HuH-7.5 (cell line): Measurements from ENCODE around the gene PRUNE2.
A peak's percentile ranks its signal among the peaks of the same experiment; 100 is the strongest.

Experiments used
- DNase-seq: peaks from one replicate; pipeline ENCODE4 v3.0.0; 2011; ENCODE audit warnings: low spot score

The PRUNE2 gene

DNA sequence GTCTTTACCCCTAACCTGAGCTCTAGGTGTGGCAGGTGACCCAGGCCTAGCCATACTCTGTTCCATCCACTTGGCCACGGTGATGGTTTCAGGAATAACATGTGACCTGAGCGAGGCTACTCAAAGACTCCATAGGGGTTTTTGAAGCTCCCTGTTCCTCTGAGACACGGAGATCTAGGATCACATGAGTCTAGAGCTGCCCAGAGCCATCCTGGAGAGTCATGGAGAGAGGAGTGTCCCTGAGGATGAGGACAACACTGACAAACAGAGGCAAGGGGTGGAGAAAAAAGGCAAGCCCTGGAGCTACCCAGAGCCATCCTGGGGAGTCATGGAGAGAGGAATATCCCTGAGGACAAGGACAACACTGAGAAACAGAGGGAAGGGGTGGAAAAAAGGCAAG, 171.2 kb downstream of the PRUNE2 start:
- no peak for DNase-seq

DNA sequence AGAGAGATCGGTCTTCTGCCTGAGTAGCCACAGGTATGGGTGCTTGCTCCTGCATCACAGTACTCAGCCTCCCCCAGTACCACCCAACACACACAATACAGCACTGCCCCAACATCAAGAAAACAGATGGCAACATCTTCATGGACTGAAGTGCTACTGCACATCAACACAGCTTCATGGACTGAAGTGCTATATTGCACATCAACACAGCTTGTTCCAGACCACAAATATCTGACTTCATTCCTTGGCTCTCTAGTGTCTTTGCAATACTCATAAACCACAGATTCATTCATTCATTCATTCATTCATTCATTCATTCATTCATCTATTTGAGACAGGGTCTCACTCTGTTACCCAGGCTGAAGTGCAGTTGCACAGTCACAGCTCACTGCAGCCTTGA, 172.8 kb downstream of the PRUNE2 start:
- no peak for DNase-seq

DNA sequence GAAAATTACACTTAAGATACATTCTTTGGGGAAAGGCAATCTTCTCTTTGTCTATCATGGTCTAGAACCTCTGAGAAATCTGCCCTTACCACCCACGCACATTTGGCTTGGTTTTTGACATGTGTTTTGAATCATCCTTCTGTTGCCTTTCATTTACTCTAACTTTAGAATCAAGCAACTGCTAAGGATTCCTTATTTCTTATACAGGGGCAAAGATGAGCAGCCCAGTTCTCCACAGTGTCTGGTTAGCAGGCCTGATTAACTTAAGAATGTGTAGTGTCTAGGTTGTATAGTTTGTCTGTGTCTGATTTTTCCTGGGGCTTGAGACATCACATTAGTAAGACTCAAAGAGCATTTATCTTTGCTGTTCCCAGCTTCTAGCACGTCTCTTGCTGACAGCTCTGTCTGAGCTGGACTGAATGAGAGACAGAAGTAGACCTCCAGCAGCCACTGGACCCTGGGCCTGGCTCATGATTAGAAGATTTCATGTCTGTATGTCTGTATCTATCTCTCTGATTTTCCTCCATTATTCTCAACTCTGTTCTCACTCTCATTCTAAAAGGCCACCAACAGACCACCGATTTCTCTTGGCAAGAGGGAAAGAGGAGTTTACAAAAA, 173.5 kb downstream of the PRUNE2 start:
- no peak for DNase-seq

DNA sequence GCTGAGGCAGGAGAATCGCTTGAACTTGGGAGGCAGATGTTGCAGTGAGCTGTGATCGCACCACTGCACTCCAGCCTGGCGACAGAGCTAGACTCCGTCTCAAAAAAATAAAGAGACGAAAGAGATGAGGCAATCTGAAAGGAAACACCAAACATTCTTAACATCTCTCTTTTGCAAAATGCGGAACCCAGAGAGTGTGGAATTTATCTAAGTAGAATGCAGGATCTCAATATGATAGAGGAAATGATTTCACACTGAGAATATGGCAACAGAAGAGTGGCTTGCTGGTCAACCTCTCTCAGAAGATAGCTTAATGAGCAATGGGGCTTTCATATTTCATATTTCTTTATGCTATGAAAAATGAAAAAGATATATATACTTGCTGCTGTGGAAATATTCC, 175.1 kb downstream of the PRUNE2 start:
- no peak for DNase-seq

DNA sequence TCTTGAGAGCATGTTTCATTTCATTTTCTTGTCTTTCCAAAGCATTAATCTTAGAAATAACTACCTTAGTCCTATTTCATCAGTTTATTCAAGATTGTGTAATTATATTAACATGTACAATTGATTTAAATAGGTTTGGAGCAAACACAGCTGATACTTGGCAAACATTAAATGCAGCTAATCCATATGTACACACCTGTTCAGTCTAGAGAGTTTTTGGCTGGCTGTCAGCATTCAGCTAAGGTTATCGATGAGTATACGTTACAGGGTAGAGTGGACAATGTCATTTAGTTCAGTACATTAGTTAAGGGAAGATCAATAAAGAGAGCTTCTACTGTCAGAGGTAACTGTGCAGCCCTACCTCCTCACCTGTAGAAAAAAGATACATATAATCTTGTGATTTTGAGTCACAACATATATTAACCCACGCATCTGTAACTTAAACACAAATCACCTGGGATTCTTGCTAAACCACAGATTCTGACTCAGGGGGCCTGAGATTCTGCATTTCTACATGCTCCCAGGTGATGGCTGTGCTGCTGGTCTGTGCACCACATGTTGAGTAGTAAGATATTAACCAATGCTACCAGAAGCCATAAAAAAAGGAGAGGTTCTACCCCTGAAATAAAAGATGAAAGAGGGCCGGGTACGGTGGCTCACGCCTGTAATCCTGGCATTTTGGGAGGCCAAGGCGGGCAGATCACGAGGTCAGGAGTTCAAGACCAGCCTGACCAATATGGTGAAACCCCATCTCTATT, 175.8 kb downstream of the PRUNE2 start:
- no peak for DNase-seq

DNA sequence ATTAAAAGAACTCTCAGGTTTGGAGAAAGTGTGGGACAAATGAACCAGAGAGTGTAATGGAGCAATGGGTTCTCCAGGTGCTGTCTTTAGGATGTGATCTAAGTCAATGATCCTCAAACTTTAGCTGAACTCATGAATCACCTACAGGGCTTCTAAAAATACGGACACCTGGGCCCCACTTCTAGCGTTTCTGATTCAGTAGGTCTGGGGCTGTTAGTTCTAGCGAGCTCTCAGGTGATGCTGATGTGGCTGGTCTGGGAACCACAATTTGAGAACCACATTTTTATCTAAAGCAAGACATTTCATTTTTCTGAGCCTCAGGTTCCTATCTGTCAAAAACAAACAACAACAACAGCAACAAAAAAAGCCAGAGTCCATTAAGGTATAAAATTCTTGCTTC, 176.8 kb downstream of the PRUNE2 start:
- DNase-seq = no peak

DNA sequence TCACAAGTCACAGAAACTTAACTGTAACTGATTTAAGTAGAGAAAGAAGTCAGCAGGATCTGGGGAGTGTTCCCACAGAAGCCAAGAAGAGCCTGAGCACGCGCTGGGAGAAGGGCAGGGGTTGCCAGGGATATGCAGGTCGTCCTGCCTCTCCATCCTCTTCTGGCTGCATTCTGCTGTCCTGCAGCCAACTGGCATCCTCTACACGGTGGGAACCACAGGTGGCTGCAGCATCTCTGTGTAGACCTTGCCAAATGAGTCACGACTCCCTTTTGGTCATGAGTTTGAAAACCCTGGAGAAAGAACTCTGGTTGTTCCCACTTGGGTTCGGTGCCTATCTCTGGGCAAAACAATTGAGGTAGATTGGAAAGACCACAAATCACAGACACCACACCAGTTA, 180.0 kb downstream of the PRUNE2 start:
- DNase-seq = no peak

DNA sequence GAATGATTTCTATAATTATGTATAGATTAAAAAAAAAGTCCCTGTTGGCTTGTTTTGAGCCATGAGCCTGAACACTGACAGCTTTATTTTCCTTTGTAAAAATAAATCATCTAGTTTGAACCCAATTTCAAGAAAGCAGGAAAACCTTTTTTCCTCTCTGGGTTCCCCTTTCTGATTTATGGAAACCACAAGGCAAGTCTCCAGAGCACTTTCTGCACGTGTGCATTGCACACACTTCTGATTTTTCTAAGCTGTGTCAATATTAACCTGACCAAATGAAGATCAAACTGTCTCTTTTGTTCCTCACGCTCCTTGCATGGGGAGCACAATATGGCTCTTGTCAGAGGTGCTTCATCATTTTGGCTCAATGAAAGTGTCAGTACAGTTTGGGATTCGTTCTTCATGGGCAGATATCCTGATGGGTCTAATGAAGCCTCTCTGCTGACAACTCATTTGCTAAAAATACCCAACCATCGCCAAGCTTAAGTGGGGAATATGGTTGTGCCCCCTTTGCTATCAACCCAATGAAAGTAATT, 180.8 kb downstream of the PRUNE2 start:
- DNase-seq = no peak

DNA sequence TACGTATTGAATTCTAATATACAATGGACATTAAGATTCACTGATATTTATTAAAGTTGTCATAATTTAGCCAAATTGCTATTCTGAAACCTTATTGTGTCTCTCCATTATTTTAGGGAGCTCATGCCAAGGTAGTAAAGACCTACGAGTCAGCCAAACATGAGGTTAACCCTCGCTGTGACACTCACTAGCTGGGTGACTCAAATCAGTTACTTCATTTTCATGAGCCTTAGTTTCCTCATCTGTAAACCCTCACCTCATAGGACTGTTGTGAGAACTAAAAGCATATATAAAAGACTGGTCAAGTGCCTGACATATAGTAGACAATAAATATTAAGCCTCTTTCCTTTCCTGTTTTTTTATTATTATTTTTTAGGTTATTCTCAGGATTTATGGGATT, 185.7 kb downstream of the PRUNE2 start:
- DNase-seq = no peak

DNA sequence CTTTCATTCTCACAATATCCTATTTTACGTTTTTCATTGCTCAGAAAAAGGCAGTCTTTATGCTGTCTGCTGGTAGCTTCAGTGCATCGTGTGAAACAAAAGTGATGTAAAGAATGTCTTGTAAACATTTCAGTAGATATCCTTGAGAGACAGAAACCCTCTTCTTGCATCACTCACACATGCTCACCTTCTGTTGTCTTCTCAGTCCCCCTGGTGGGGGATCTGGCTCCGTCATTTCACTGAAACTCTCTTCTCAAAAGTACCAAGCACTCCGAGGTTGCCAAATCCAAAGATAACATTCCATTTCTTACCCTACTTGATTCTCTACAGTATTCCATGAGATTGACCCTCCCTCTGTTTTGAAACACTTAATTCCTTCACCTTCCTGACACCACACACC, 187.7 kb downstream of the PRUNE2 start:
- DNase-seq = peak; percentile 13

DNA sequence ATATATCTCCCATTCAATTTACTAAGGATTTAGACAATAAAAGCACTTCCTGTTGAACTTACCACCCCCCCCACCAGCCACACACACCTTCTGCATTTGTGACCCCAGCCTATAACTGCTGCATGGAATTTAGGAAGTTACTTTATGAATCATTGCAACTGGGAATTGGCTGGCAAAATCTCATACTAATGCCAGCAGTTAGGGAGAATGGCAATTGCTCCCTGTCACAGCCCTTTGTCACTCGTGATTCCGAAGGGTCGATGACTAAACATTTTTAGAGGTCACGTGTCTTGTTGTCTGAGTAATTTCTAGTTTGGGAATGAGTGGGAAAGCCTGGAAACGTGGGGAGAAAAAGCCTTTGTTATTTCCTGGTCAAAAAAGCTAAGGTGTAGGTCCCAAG, 188.3 kb downstream of the PRUNE2 start:
- no peak for DNase-seq

DNA sequence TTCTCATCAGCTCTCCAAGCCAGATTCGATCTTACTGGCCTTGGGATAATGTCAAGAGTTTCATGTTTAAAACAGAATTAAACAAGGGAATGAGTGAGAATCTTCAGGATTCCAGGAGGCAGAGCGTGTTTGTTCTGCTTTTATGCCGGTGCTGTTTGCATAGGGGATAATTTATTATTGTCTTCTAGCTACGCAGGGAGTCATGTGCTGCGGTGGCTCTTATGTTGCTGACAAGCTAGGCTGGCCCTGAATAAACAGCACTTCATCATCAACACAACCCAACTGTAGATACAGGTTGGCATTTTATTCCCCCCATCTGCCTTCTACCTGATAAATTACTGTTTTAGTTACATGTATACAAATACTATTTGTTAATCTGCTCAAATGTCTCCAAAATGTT, 188.7 kb downstream of the PRUNE2 start:
- DNase-seq = no peak

DNA sequence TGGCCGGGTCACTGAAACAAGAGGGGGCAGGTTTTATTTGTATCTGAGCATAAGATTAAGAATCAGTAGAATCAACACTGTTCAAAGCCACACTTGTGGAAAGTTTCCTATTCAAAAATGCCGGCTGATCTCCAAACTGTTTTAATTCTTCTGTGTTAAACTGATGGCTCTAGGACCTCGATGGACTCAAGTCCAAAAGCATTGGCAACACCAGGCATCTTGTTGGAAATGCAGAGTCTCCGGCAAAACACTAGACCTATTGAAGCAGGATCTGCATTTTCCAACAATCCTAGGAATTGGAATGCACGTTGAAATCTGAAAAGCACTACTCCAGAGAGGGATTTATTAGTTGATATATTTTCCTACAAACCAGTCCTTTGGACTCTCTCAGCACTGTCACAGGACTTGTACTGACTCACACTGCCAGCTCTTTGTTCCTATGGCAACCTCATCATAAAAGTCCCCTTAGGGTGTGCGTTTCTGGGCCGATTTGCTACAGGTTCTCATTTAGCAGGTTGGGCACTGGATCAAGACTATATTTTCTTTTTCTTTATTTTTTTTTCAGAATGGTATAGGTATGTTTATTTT, 189.7 kb downstream of the PRUNE2 start:
- DNase-seq = no peak

DNA sequence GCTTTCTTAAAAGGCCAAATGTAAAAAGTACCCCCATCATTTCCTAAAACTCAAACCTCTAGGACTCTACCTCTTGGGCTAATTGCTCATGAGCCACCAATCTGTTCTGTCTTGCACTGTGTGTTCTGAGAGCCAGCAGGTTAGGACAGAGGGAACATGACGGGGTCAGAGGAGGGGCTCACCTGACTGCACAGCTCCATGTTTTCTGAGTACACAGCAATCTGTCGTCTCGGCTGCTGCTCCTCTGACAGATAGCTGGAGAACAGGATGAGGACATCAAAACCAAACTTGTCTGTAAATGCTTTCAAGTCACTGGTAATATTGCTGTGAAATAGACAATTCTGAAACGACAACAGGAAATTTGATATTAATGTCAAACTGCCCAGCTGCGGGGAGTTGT, 192.5 kb downstream of the PRUNE2 start:
- DNase-seq = no peak

DNA sequence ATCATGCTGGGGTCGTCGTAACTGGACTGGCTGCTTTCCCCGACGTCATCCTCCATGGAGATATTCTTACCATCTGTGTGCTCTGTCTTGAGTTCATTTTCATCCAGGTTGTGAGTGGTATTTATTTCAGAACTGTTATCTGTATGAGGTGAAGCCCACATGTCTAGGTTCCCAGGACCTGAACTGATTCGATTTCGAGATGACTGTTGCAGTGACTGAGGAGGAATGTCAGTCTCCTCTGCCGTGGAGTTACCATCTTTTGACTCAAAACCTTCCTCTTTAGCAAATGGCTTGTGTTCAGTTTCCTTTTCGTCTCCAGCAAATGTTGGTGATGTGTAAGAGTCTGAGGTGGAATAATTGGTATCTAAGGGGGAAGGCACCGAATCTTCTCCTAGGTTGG, 196.9 kb downstream of the PRUNE2 start:
- no peak for DNase-seq

DNA sequence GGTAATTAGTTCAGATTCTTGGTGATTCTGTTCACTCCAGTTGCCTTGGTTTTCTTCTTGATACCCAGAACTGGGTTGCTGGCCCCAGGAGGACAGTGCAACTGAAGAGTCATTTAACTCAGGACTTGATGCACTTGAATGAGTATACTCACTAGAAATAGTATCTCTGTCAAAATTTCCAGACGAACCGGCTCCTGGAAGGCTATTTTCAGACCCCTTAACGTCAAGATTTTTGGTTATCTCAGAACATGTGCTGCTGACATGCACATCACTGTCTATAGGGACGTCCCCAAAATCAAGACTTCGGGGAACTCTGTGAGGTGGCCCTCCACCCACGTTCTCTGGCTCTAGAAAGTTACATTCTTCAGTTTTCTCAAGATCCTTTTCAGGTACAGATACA, 198.4 kb downstream of the PRUNE2 start:
- DNase-seq = no peak

DNA sequence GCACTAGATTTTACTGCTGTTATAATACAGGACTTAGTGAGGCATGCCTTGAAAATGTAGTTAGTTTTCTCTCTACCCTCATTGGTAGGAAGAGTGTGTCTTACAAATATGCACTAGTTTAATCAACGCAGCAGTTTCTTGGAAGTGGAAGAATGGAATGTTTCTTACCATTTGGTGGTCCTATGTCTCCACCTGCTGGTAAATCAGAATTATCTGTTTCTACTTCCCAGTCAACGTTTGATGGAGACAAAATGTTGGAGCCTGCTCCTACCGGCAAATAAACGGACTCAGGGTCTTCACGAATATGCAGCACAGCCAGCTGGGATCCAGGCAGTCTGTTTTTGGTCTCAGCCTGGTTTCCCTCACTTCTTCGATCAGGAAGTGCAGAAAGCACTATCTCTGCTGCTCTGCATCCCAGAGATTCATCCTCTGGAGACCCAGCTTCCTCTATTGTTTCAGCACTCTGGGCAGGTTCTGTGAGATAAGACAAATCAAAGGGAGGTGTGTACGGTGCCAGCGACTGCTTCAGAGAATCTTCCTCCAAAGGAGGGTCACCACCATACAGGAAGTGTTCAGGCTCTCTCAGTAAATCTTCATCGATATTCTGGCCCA, 201.2 kb downstream of the PRUNE2 start:
- DNase-seq = peak; percentile 38

DNA sequence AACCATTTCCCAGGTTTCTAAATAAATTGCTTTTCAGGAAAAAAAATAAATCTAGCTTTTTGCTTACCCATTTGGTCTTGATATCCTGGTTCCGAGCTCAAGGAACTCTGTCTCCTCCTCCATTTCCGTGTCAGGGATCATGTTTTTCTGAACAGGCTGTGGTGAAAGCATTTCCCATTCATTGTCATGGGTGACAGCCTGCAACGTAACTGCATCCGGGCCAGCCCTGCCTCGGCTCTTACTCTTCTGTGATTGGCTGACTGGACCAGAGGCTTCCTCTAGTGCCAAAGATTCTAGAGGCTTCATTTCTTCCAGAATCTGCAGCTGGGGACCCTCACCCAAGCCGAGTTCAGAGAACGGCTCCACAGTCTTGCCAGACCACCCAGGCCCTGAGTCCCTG, 202.6 kb downstream of the PRUNE2 start:
- no peak for DNase-seq

DNA sequence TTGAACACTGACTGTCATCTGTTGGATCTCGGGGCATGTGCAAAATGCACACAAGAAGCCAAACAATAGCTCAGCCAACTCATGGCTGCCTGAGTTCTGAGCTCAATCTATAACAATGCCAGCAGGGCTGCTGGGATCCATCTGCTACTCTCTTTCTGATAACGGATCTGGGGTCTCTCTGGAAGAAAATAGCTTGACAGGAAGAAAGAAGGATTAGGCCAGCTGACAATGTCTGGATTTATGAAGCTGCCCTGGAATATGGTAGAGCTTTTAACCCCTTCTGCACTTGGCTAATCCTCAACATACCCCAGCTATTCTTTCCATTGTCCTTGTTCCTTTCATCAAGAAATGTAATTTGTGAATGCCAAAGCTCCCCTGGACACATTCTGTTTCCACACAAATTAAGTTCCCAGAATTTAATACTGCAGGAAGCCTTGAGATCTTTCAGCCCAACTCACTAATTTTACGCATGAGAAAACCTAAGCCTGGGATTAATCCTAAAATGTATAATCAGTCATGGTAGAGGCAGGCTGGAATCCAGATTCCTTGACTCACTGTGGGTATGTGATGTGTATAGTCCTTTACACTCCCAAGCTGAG, 204.4 kb downstream of the PRUNE2 start:
- no peak for DNase-seq

DNA sequence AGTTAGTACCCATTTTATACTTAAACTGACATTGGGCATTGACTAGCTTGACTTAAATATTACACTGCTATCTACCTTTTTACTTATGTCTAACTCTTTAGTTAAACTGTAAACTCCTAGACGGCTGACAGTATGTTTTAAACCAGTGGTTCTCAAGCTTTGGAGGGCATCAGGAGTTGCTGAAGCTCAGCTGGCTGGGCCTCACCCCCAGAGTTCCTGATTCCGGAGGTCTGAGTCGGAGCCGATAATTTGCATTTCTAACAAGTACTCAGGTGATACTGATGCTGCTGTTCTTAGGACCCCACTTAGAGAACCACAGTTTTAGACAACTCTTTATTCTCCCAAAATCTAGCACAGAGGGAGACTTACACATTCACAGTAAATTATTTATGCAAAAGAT, 205.0 kb downstream of the PRUNE2 start:
- DNase-seq = no peak

DNA sequence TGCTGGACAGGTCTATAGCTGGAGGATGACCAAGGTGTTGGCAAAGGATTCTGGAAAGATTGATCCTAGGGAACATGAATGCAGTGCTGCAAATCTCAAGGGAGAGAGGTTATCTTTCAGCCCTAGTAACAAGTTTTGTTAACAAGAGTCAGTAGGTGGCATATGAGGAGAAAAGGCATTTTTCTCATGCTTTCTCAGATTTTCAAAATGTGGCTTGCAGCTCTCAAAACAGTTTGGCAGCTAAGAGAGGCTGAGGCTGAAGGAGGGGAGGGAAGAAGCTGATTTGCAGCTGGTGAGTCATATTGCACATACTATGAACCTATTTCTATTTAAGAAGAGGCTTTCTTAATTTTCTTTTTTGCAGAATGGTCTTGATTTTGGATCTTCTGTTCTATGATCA, 205.9 kb downstream of the PRUNE2 start:
- no peak for DNase-seq

DNA sequence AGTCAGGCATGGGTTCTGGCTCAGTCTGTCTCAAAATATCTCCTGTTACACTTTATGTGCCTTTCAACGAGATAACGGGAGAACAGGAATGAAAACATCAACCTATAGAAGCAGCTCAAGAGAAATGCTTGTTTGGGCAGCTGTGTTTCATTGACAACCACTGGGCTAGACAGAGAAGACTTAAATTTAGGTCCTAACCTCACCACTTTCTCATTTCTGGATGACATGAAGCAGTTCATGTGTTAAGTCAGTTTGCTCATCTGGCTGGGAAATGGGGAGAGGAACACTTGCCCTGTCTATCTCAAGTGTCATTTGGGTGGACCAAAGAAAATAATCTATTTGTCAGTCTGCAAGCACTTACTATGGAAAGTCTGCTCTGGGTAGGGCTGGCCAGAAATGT, 208.4 kb downstream of the PRUNE2 start:
- DNase-seq = no peak

DNA sequence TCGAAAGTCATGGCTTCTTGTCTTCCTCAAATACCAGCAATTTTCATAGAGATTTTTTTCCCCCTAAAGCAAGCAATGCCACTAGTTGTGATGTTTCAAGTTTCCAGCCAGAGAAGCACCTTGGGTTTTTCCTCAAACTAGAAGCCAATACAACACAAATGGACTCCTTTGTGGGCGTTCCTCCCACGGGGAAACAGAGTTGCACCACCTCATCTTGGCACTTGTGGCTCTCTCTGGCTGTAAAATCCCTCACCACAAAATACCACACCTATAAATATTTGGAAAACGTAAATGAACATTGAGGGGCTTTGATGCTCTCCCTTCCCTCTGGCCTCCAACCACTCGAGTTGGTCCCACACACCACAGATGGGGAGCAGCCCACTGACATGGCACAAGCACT, 208.8 kb downstream of the PRUNE2 start:
- no peak for DNase-seq
